Keratinocyte (primary cell): ENCODE results near the gene ZMIZ1.

ENCODE experiments used
- CTCF ChIP-seq, 3 experiments: IDR thresholded peaks in 1 of 3; conservative IDR thresholded peaks in 1 of 3; optimal IDR thresholded peaks in 1 of 3; 2 replicates in 2 of 3; 3 replicates in 1 of 3; pipeline versions ENCODE3 to v1.5.1; 2011; ENCODE audit warnings: low read length in 3 of 3, mild to moderate bottlenecking in 3 of 3, moderate library complexity in 2 of 3, control low read depth in 1 of 3, inconsistent platforms in 1 of 3; ENCODE audit not compliant: insufficient read depth in 2 of 3; ENCODE audit errors: extremely low read depth in 1 of 3
- EZH2 ChIP-seq: IDR thresholded peaks from one replicate; pipeline ENCODE4 v1.6.1; 2012; ENCODE audit warnings: inconsistent platforms, mild to moderate bottlenecking, low read length, moderate library complexity

- TF ChIP-seq CTCF (optimal IDR thresholded peaks at IDR 0.05 in 1 of 3, IDR thresholded peaks at IDR 0.05 in 1 of 3, conservative IDR thresholded peaks at IDR 0.05 in 1 of 3; ENCODE audit: extremely low read depth in 1 of 3, insufficient read depth in 2 of 3, low read length in 3 of 3) (no peak), EZH2 (no peak)
Observed at GRCh38 chr10:79093658-79094411, 25.1 kb downstream of the ZMIZ1 start.
